ENCODE measurements around the gene OR1N1. TPM values are rescaled to one million over a fixed set of nuclear protein-coding genes. Genes with fewer than 3 reads are reported as not detected.
"Not testable (repeated sequence)": the region's sequence is repeated elsewhere in the genome, so short reads cannot be mapped to it uniquely, and the experiment has no call there.

The OR1N1 gene
- total RNA-seq, 1 donor from 2014 or later, result not detected

GRCh38 chr9:122536134-122536533, 9.0 kb upstream of the OR1N1 start:
- H3K4me3 Mint-ChIP-seq (ENCODE audit: unreplicated experiment), result no peak overlapping the region
- no peaks in the 10 kb centered on the region for H3K4me1 Mint-ChIP-seq (ENCODE audit: unreplicated experiment)
- peaks cover 10% of the 10 kb centered on the region for H3K36me3 Mint-ChIP-seq (ENCODE audit: low read depth, unreplicated experiment)
- DNase-seq (ENCODE audit: low spot score), result no peak
- TF ChIP-seq CTCF (IDR thresholded peaks at IDR 0.05; ENCODE audit: unreplicated experiment), result no peak
- no peak overlapping the region for H3K27ac Mint-ChIP-seq (ENCODE audit: unreplicated experiment)
- peaks cover 3% of the 10 kb centered on the region for H3K27me3 Mint-ChIP-seq (ENCODE audit: unreplicated experiment)
- H3K9me3 Mint-ChIP-seq (ENCODE audit: unreplicated experiment), result peaks cover 16% of the 10 kb centered on the region

GRCh38 chr9:122531157-122531556, 4.1 kb upstream of the OR1N1 start:
- not testable (repeated sequence) for DNase-seq (ENCODE audit: low spot score); H3K36me3 Mint-ChIP-seq (ENCODE audit: low read depth, unreplicated experiment); H3K4me3 Mint-ChIP-seq (ENCODE audit: unreplicated experiment); H3K27me3 Mint-ChIP-seq (ENCODE audit: unreplicated experiment); H3K27ac Mint-ChIP-seq (ENCODE audit: unreplicated experiment); H3K4me1 Mint-ChIP-seq (ENCODE audit: unreplicated experiment)
- H3K9me3 Mint-ChIP-seq (ENCODE audit: unreplicated experiment), result peaks cover 20% of the 10 kb centered on the region

- no peak overlapping the region for H3K4me3 Mint-ChIP-seq (ENCODE audit: unreplicated experiment)
- no peaks in the 10 kb centered on the region for H3K4me1 Mint-ChIP-seq (ENCODE audit: unreplicated experiment)
- TF ChIP-seq CTCF (IDR thresholded peaks at IDR 0.05; ENCODE audit: unreplicated experiment), result no peak
- peaks cover 11% of the 10 kb centered on the region for H3K9me3 Mint-ChIP-seq (ENCODE audit: unreplicated experiment)
- no peaks in the 10 kb centered on the region for H3K36me3 Mint-ChIP-seq (ENCODE audit: low read depth, unreplicated experiment)
- peaks cover 8% of the 10 kb centered on the region for H3K27me3 Mint-ChIP-seq (ENCODE audit: unreplicated experiment)
- no peak for DNase-seq (ENCODE audit: low spot score)
- H3K27ac Mint-ChIP-seq (ENCODE audit: unreplicated experiment), result no peak overlapping the region
Observed at GRCh38 chr9:122526602-122527001, 491 bp downstream of the OR1N1 start.

- no peak overlapping the region for H3K4me3 Mint-ChIP-seq (ENCODE audit: unreplicated experiment)
- no peaks in the 10 kb centered on the region for H3K9me3 Mint-ChIP-seq (ENCODE audit: unreplicated experiment)
- no peak overlapping the region for H3K27ac Mint-ChIP-seq (ENCODE audit: unreplicated experiment)
- no peak for DNase-seq (ENCODE audit: low spot score)
- H3K36me3 Mint-ChIP-seq (ENCODE audit: low read depth, unreplicated experiment), result no peaks in the 10 kb centered on the region
- H3K4me1 Mint-ChIP-seq (ENCODE audit: unreplicated experiment), result no peaks in the 10 kb centered on the region
- TF ChIP-seq CTCF (IDR thresholded peaks at IDR 0.05; ENCODE audit: unreplicated experiment), result no peak
- peaks cover 3% of the 10 kb centered on the region for H3K27me3 Mint-ChIP-seq (ENCODE audit: unreplicated experiment)
Observed at GRCh38 chr9:122519376-122519775, 7.7 kb downstream of the OR1N1 start.

- Mint-ChIP-seq H3K9me3 (ENCODE audit: unreplicated experiment) (no peaks in the 10 kb centered on the region), H3K27ac (ENCODE audit: unreplicated experiment) (no peak within 1 kb of the TSS), H3K36me3 (ENCODE audit: low read depth, unreplicated experiment) (no peaks in the 10 kb centered on the region), H3K4me3 (ENCODE audit: unreplicated experiment) (no peak within 1 kb of the TSS), H3K27me3 (ENCODE audit: unreplicated experiment) (peaks cover 3% of the 10 kb centered on the region), H3K4me1 (ENCODE audit: unreplicated experiment) (no peaks in the 10 kb centered on the region)
- no peak for TF ChIP-seq CTCF (IDR thresholded peaks at IDR 0.05; ENCODE audit: unreplicated experiment)
- DNase-seq (ENCODE audit: low spot score), result no peak
Observed at GRCh38 chr9:122518841-122519240, 8.3 kb downstream of the OR1N1 start, which contains the start of gene OR1J4. OR1J4 (plus strand) TSS chr9:122519141; CDS start chr9:122519141, 0 bp downstream.

Data from endothelial cell (in vitro differentiated cells).